Globus pallidus (tissue), 1 donor: ENCODE data around the gene HID1.

Experiments
- DNase-seq: peaks from one replicate; pipeline ENCODE4 v3.0.0-alpha.2; 2015; ENCODE audit warnings: low spot score

The HID1 gene

DNA sequence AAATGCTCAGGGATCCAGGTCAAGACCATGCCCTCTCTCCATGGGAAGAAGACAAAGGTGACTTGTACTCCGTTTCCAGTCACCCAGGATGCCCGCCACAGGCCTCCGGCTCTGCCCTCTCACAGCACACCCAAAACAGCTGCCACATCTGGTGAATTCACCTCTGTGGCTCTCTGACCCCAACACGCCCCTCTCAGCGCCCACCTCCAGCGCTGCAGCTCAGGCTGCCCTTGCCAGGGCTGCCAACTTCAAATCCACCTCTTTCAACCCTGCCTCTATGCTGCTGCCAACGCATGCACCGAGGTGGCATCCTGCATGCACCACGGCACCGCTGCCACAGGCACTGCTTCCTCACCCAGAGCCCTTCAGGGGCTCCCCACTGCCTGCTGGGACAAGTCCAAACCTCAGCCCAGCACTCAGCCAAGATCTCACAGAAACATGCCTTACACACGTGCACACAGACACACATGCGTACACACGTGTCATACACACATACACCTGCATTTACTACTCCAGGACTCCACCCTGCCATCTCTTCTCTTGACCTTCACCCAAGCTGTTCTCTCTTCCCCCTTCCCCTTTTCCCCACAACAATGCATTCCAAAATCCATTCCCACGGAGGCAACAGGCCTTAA lies 7.5 kb downstream of the HID1 start:
- no peak for DNase-seq

DNA sequence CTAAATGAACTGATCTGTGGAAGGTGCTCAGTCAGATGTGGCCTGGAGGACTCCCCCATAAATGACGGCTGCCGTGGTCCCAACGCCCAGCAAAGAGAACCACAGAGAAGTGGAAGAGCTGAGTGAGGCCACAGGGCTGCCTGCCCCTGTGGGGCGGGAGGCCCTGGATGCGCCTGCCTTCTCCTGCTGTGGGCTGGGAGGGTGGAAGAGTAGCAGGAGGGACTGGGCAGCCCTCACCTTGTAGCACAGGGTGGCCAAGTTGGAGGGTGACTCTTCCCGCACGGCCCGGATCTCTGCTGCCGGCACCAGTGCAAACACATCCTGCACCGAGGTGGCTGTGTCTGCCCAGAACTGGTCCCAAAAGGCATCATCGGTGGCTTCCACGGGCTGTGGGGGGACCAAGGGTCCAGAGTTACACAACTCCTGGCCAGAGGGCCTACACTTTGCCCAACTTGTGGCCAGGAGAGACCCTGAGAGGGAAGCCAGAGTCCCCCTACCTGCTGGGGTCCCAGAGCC lies 8.3 kb downstream of the HID1 start:
- no peak for DNase-seq

DNA sequence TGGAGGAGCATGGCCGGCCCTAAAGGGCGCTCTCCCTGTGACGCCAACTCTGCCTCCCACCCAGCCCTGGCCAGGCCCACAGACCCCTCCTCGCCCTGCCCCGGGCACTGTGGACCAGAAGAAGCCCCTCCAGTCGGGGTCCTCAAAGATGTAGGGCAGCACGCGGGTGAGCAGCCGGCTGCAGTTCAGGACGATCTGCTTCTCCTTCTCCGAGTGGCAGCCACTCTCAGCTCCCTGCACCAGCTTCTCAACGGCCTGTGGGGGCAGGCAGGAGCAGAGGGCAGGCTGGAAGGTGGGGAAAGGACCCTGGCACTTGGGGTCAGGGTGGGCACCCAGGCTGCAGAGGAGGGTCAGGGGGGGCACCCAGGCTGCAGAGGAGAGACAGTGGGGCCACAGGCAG lies 8.9 kb downstream of the HID1 start:
- no peak for DNase-seq

DNA sequence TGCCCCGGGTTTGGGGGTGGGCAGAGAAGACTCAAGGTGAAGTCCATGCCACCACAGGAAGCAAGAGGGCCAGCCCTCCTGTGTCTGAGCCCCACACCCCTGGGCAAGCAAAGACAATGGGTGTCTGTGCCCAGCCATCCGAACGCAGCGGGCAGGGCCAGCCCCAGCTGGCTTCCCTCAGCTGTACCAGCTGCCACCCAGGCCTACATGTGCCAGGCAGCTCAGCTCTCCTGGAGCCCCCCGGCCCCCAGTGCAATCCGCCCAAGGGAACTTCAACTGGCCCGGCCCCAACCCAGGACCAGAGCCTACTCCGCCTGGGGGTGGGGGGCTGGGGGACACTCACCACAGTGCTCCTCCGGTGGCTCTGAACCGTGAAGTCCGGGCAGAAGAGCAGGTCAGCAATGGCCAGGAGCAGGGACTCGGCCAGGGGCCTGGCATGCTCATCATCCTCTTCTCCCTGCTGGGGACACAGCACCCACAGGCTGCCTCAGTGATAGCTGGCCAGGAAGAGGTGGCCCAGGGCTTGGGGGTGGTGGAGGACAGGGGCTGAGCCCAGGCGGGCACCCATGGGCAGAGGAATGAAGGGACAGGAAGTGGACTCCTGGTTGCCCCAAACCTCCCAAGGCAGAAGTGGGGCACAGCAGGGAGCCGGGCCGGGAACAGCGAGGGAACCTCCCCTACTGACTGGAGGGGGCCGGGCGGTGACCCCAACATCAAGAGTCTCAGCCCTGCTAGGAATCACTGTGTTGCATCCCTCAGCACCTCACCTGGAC lies 9.8 kb downstream of the HID1 start:
- DNase-seq: peak; percentile 90

DNA sequence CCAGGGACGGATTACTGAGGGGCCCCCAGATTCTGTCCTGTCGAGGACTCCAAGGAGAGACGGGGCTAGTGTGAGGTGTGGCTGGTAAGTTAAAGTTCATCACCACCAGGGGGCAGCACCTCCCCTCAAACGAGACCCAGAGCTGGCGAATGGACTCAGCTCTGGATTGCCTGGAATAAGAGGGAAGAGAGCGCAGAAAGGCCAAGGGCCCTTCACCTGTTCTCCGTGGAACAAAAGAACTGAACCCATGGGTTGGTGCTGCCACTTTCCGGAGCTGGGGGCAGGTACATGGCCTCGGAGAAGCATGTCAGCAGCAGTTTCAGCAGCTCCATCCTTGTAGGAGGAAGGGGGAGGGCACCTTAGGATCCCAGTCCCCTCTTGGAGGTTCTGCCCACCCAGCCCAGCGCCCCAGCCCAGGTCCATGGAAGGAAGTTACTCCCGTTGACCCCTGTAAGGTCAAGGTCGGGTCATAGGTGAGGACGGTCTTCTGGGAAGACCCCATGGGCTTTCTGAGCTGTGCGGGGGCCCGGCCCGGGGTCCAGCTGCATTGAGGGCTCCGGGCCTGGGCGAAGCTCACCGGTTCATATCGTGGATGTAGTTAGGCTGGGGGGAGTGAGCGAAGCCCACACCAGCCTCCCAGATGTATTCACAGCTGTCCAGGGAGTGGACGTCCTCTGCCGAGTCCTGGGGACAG lies 10.8 kb downstream of the HID1 start:
- peak; percentile 89 for DNase-seq

DNA sequence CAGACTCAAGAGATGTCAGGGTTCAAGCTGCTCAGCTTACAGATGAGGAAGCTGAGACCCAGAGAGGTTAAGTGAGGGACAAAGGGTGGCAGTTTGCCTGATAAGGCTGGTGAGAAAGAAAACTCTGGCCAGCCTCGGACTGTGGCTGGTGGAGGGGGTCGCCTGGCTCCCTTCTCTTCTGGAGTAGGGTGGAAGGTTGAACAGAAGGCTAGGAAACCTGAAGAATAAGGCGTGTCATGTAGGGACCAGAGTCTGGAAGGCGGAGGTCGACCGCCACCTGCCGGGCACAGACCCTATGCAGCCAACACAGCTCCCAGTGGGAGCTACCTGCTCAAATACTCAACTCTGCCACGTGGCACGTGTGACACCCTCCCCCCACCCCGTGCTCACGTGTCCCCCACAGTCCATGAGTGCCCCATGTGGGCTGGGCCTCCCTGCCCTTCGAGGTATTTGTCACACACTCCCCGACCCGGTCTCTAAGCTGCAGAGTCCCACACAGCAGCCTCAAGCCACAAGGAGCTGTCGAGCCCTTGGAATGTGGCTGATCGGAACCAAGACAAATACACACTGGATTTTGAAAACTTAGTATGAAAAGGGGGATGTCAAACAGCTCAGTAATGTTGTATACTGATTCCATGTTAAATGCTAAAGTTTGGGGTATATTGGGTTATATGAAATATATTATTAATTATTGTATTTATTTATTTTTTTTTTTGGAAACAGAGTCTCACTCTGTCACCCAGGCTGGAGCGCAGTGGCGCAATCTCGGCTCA lies 11.8 kb downstream of the HID1 start:
- DNase-seq: no peak

DNA sequence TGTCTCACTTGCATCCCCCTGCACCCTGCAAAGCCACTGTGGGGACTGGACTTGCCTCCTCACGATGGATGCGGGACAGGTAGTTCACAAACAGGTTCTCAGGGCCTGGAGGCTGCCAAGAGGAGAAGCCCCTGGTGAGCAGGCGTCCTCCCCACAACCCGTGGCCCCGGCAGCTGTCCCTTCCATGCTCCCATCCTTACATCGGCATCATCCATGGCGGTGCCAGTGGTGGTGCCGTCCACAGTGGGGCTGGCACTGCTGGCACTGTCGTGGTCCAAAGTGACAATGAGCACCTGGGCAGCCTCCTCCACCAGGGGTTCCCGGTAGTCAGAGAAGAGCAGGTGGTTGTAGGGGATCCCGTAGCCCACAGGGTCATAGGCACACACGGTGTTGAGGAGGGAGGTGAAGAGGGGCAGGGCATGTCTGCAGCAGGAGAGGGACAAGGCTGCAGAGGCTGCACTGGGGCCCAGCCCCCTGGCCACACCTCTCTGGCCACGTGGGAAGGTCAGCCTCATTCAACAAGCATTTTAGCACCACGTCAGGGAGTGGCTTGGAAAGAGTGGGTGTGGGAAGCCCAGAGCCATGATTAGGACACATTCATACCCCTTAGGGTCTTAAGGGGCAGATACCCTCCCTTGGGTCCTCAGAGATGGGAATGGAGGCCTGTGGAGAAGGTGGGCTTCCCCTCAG lies 12.6 kb downstream of the HID1 start:
- DNase-seq: no peak

DNA sequence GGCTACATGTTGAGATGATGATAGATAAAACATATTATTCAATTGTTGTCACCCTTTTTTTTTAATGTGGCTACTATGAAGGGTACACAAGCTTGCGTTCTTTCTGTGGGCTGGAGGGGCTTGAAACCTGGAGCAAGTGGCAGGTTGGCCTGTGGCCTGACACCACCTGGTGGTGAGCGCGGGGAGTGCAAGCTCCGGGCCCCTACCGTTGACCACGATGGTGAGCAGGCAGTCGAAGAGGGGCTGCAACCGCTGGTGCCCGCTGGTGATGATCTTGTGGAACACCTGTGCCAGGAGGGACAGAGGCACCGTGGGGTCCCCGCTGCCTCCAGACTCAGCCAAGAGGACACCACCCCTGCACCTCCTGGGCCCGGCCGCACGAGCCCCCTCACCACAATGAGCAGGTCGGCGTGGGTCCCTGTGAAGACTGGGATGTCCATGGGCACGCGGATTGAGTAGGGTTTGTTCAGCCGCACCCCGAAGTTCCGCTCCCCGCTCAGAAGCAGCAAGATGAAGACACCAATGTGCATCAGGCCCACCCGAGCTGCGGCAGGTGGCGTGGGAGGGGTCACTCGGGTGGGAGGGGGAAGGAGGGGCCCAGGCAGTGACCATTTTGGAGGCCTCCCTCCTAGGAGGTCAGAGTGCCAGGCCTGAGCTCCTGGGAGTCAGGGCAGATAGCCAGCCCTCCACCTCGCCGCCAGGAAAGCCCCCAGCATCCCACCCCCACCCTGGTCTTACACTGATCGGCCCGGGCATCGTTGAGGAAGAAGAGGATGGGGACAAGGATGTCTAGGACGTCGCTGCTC lies 14.4 kb downstream of the HID1 start:
- no peak for DNase-seq

DNA sequence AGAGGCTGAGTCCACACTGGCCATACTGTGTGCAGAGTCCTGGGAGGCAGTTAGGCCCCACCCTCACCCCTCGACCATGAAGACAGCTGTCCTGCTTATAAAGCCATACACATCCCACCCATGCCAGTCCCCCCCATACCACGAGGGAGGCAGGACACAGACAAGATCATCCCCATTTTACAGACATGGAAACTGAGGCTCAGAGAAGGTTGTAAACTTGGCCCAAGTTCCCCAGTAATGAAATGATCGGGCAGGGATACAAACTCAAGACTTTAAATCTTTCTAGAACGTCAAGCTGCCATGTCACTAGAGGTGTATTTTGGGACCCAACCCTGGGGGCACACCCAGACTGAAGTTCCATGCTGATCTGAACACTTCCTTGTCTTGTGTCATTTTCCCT lies 16.5 kb downstream of the HID1 start:
- DNase-seq: no peak

DNA sequence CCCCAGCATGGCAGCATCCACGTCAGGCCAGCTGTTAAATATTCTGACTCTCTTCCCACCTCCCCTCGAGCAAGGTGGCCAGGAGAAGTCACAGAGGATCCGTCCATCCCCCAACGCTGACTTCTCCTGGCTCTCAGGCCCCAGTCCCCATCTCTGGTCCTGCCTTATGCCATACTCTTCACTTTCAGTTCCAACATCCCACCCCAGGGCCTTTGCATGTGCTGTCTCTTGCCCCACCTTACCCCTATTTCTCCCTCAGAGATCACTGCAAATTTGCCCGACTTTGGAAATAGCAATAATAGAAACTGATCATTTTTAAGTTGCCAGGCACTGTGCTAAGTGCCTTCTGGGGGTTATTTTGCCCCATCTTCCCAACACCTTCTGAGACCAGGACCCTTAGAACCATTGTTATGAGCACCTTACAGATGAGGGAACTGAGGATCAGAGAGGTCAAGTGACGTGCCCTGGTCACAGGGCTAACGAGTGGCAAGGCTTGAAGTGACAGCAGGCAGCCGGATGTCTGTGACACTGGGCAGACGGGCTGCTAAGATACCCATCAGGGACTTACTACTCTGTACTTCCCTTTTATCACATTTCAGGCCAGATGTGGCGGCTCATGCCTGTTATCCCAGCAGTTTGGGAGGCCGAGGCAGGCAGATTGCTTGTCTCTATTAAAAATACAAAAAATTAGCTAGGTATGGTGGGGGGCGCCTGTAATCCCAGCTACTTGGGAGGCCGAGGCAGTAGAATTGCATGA lies 17.7 kb downstream of the HID1 start:
- no peak for DNase-seq

DNA sequence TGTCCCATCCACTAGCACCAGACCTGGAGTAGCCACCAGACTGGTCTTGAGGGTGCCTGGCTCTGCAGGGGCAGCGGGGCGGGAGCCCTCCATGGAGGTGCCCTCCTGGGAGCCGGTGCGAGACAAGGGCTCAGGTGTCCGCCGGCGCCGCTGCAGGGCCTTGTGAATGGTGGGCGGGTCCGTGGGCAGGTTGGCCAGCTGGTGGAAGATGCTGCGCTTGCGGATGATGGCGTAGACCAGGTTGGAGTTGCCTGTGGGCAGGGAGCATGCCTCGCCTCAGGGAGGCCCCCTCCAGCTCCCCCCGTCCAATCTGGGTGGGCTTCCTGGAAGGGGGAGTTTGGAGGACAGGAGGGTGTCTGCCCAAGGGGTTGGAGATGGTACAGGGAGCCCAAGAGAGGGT lies 18.4 kb downstream of the HID1 start:
- no peak for DNase-seq

DNA sequence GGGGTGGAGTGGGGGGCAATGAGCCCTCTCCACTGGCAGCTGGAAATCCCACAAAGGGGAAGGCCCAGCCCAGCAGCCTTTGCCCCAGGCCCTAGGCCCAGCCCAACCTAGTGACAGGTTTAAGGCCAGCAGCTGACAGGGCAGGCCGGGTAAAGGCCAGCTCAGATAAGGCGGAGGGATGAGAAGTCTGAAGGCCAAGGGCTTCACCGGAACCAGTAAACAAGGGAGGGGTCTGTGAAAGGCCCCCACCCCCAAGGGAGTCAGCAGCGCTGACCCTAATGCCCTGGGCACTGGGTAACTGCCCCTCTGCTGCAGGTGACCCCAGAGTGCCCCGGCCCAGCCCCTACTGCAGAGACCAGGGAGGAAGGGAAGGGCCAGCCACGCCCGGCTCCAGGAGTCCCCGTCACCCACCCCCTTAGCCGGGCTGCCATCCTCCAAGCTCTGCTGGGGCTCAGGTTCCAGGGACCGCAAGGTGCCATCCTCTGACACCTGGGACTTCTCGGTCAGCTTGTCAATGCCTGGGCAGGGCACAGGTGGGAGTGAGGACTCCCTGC lies 19.3 kb downstream of the HID1 start:
- DNase-seq: no peak

DNA sequence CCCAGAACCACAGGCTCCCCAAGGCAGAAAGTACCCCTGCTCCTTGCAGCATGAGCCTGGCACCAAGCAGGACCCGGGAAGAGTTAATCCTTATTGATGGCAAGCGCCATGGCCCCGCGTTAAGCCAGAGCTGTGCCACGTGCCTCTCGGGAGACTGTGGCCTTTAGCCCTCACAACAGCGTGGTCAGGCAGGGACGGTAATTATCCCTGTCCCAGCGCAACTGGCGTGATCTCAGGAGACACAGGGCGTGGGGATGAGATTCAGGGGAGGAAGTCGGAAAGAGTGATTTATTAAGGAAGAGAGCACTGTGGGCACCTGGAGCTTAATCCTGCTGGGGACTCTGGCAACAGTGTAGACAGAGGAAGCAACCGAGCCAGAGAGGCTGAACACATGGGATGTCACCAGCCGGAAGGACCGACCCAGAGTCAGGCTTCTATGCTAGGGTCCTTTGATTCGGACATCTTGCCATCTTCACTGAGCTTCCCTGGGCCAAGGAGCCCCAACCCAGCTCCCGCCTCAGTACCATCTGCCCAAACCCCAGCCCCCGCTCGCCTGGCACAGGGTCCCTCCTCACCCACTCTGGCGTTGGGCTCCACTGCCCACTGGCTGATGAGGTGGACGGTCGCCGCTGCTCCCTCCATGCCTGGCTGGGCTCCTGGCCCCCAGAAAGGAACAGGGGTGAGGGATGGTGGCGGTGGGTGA lies 20.0 kb downstream of the HID1 start:
- no peak for DNase-seq

DNA sequence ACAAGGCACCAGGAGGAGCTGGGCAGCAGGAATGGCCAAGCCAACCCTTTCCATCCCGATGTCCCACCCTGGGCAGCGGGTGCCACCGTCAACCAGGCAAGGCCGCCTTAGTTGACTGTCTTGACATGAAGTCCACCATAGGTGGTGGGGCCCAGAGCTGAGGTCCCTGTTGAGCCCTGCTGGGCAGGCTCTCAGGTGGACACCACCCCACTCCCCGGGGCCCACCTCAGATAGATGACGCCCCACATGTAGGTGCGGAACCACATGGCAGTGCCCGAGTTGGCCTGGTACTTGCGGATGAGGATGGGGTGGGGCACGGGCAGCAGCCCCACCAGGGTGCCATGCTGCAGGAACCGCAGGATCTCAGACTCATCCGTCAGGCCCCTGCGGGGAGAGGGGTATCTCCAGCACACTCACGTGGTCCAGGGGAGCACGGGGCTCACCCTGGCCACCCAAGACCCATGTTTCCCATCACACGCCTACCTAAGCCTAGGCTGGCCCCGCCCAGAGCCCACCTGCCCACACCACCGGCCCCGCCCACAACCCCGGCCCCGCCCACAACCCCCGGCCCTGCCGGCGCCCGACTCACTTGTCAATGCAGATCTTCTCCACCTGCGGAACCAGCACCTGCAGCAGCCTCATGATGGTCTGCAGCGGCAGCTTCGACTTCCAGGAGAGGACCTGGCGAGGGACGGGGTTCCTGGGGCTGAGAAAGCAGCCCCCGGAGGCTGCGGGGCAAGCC lies 20.7 kb downstream of the HID1 start:
- DNase-seq: no peak

DNA sequence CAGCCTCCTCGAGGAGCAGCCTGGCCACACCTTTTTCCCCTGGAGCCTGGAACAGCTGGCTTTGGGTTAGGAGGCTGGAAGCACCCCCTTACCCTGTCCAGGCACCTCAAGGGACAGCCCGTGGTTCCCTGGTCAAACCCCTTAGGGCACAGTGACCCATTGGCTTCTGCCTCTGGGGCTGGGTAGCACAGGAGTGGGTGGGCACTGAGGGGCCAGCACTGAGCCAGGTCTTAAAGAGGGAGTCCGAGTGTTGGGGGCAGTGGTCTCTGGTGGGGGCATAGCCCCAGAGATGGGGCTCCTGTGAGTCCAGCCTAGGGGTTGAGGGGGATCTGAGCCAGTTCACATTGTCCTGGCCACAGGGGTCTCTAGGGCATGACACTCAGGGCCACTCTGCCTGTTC lies 21.5 kb downstream of the HID1 start:
- no peak for DNase-seq

DNA sequence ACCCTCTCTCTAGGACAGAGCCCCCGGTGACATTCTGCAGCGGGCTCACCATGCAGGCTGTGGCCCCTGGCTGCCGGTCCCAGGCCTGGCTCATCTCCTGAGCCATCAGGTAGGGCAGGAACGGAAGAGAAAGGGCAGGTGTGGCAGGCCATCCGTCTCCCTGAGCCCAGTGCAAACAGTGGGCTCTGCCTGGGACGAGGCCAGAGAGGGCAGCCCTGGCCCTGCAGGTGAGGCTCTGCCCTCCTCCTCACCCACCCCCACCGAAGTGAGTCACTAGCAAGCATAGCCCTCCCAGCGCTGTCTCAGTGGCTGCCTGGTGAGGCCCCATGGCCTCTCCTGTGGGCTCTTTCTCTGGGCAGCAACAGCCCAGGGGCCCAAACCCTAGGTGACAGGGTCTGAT lies 22.4 kb downstream of the HID1 start:
- DNase-seq: no peak

DNA sequence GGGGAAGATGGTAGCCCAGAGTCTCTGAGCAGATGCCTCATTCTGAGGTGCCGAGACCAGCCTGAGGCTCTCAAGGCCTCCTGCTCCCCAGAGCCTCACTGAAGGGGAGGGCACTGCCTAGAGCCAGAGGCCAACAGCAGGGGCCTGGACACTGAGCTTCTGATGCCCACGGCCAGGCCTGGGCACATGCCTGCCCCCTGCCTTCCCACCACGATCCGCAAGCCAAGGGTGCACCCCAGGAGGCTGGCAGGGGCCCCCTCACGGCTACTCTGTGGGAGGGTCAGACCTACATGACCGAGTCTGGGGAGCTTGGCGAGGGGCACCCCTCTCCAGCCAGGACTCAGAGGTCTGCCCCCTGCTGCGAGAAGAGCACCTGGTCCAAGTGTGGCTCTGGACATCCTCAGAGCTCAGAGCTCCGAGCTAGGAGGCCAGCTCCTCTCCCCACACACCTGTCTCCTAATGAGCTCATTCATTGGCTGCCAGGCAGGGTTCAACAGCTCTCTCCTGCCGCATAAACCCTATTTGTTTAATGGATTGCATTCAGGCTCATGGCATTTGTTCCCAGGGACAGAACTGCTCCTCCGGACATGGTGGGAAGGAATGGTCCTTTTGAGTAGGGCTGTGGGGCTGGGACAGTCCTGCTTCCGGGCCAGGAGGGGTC lies 23.0 kb downstream of the HID1 start:
- DNase-seq: no peak
